ENCODE measurements around the gene BSN.
A peak's percentile ranks its signal among the peaks of the same experiment; 100 is the strongest.

Gene BSN

DNA sequence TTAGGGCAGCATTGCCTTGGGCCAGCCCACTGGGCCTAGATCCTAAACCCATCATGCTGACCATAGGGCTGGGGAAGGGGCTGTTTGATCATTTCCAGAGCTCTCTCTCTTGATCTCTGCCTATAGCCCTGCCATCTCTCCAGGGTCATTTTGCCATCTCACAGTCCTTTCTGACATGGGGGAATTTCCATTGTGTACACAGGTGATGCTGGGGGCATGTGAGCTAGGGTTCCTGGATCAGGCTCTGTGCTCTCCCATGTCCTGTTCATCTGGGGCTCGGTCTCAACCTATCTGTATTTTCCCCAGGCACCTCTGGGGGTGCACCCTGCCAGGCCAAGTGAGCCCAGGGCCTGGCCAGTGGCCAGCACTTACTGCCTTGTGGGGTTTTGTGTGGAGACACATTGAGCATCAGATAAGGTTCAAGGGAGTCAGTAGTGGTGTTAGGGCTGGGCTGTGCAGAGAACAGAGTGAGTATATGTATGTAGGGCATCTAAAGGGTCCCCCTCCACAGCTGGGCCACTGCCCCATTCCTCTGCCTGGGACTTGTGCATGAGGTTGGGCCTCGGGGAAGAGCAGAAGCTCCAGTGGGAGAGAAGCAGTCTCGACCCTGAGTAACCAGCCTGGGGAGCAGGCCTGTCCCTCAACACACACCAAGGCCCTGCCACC, 94.2 kb downstream of the BSN start:
- no peak overlapping the region for H3K4me3 ChIP-seq (ENCODE audit: insufficient read depth in 1 of 2, low read depth in 1 of 2, low read length in 2 of 2)
- peaks cover 11% of the 10 kb centered on the region for H3K4me1 ChIP-seq (ENCODE audit: control insufficient read depth, insufficient read depth, low read depth, low read length)
- no peaks in the 10 kb centered on the region for H3K79me1 ChIP-seq (replicated peaks; ENCODE audit: low read length, poor library complexity, severe bottlenecking)
- no peak overlapping the region for H2BK12ac ChIP-seq (ENCODE audit: low read length in 2 of 2)
- no peak overlapping the region for H3K23ac ChIP-seq (ENCODE audit: low read length in 2 of 2)
- H2AFZ ChIP-seq (ENCODE audit: low read depth, low read length): no peak overlapping the region
- no peak overlapping the region for H3K27ac ChIP-seq (ENCODE audit: low read length, poor library complexity, severe bottlenecking)
- no peak overlapping the region for H3K18ac ChIP-seq (ENCODE audit: low read depth in 1 of 2, low read length in 2 of 2)
- no peak overlapping the region for H4K91ac ChIP-seq (ENCODE audit: low read length)
- no peak overlapping the region for H3K4ac ChIP-seq (ENCODE audit: low read depth in 1 of 2, low read length in 2 of 2)
- peaks cover 7 to 32% of the 10 kb centered on the region in 2 experiments for H3K27me3 ChIP-seq (ENCODE audit: control insufficient read depth in 1 of 2, insufficient read depth in 1 of 2, low read length in 2 of 2)
- H2BK120ac ChIP-seq (ENCODE audit: low read depth, low read length): no peak overlapping the region
- peak overlapping the region; percentile 46 for H2BK15ac ChIP-seq (ENCODE audit: low read depth, poor library complexity, severe bottlenecking)
- no peak overlapping the region for H4K8ac ChIP-seq (ENCODE audit: low read length)
- no peak overlapping the region for H2AK5ac ChIP-seq (ENCODE audit: low read length, severe bottlenecking)
- no peaks in the 10 kb centered on the region for H3K36me3 ChIP-seq (ENCODE audit: control insufficient read depth in 1 of 2, insufficient read depth in 2 of 2, low read depth in 1 of 2, low read length in 2 of 2)
- DNase-seq: no peak
- H3K9me3 ChIP-seq (ENCODE audit: control insufficient read depth, low read length): no peaks in the 10 kb centered on the region
- no peak overlapping the region for H3K14ac ChIP-seq (ENCODE audit: low read length in 2 of 2)
- WGBS: 53% methylated on average over 3 of the region's 3 CpGs
- no peak overlapping the region for H3K9ac ChIP-seq (ENCODE audit: low read length)
- no peak overlapping the region for H2BK5ac ChIP-seq (ENCODE audit: low read depth, low read length, poor library complexity, severe bottlenecking)
- no peak overlapping the region for H3K4me2 ChIP-seq (ENCODE audit: low read length, poor library complexity, severe bottlenecking)

DNA sequence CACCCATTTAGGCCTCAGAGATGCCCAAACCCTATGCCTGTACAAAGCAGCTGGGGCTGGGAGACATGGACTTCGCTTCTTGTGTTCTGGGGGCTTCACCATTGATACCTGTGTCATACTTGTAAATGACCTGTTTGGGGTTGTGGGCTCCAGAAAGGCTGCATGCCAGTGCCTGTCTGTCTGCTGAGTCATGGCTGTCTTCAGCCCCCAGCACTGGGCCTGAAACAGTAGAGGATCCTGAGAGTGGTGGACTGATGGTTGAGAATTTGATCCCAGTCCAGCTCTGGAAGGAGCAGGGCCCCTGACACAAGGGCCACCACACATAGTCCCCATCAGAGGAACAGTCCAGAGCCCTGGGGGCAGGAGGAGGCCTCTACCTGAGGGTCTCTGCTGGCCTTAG, 95.3 kb downstream of the BSN start:
- Histone ChIP-seq H3K4me1 (ENCODE audit: control insufficient read depth, insufficient read depth, low read depth, low read length) (peaks cover 11% of the 10 kb centered on the region), H3K36me3 (ENCODE audit: control insufficient read depth in 1 of 2, insufficient read depth in 2 of 2, low read depth in 1 of 2, low read length in 2 of 2) (no peaks in the 10 kb centered on the region), H2AK5ac (ENCODE audit: low read length, severe bottlenecking) (no peak overlapping the region), H3K27ac (ENCODE audit: low read length, poor library complexity, severe bottlenecking) (no peak overlapping the region), H2BK5ac (ENCODE audit: low read depth, low read length, poor library complexity, severe bottlenecking) (no peak overlapping the region), H3K9me3 (ENCODE audit: control insufficient read depth, low read length) (no peaks in the 10 kb centered on the region), H3K18ac (ENCODE audit: low read depth in 1 of 2, low read length in 2 of 2) (no peak overlapping the region), H2AFZ (ENCODE audit: low read depth, low read length) (no peak overlapping the region), H3K9ac (ENCODE audit: low read length) (no peak overlapping the region), H4K8ac (ENCODE audit: low read length) (no peak overlapping the region), H2BK12ac (ENCODE audit: low read length in 2 of 2) (no peak overlapping the region), H4K91ac (ENCODE audit: low read length) (no peak overlapping the region), H3K23ac (ENCODE audit: low read length in 2 of 2) (no peak overlapping the region), H3K79me1 (replicated peaks; ENCODE audit: low read length, poor library complexity, severe bottlenecking) (no peaks in the 10 kb centered on the region), H3K27me3 (ENCODE audit: control insufficient read depth in 1 of 2, insufficient read depth in 1 of 2, low read length in 2 of 2) (peaks cover 7 to 34% of the 10 kb centered on the region in 2 experiments), H3K4me2 (ENCODE audit: low read length, poor library complexity, severe bottlenecking) (no peak overlapping the region), H2BK120ac (ENCODE audit: low read depth, low read length) (no peak overlapping the region), H3K4ac (ENCODE audit: low read depth in 1 of 2, low read length in 2 of 2) (no peak overlapping the region), H3K4me3 (ENCODE audit: insufficient read depth in 1 of 2, low read depth in 1 of 2, low read length in 2 of 2) (no peak overlapping the region), H3K14ac (ENCODE audit: low read length in 2 of 2) (no peak overlapping the region), H2BK15ac (ENCODE audit: low read depth, poor library complexity, severe bottlenecking) (no peak overlapping the region)
- 85% methylated on average over 1 of the region's 1 CpG for WGBS
- peak; percentile 4 for DNase-seq

DNA sequence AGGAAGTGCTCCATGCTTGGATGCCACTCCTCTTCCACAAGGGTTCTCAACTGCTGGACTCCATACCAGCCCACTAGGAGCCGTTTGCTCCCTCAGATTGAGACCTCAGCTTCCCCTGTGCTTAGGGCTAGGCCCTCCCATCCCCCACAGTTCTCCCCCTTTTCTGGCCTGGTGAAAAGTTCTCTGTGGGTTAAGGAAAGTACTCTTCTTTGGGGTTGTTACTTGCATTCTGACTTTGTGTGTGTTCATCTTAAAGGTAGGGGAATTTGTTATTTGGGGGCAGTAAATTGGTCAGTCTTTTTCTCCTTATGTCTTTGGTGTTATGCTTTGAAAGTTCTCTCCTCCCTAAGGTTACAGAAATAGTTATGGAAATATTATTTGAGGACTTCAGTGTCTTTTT, 95.9 kb downstream of the BSN start:
- H3K9me3 ChIP-seq (ENCODE audit: control insufficient read depth, low read length): no peaks in the 10 kb centered on the region
- H3K14ac ChIP-seq (ENCODE audit: low read length in 2 of 2): no peak overlapping the region
- H3K79me1 ChIP-seq (replicated peaks; ENCODE audit: low read length, poor library complexity, severe bottlenecking): no peaks in the 10 kb centered on the region
- peaks cover 6 to 38% of the 10 kb centered on the region in 2 experiments for H3K27me3 ChIP-seq (ENCODE audit: control insufficient read depth in 1 of 2, insufficient read depth in 1 of 2, low read length in 2 of 2)
- H2BK12ac ChIP-seq (ENCODE audit: low read length in 2 of 2): no peak overlapping the region
- H3K4me3 ChIP-seq (ENCODE audit: insufficient read depth in 1 of 2, low read depth in 1 of 2, low read length in 2 of 2): no peak overlapping the region
- H4K91ac ChIP-seq (ENCODE audit: low read length): no peak overlapping the region
- no peaks in the 10 kb centered on the region for H3K36me3 ChIP-seq (ENCODE audit: control insufficient read depth in 1 of 2, insufficient read depth in 2 of 2, low read depth in 1 of 2, low read length in 2 of 2)
- H4K8ac ChIP-seq (ENCODE audit: low read length): no peak overlapping the region
- no peak overlapping the region for H3K18ac ChIP-seq (ENCODE audit: low read depth in 1 of 2, low read length in 2 of 2)
- peaks cover 11% of the 10 kb centered on the region for H3K4me1 ChIP-seq (ENCODE audit: control insufficient read depth, insufficient read depth, low read depth, low read length)
- H3K23ac ChIP-seq (ENCODE audit: low read length in 2 of 2): no peak overlapping the region
- H3K27ac ChIP-seq (ENCODE audit: low read length, poor library complexity, severe bottlenecking): no peak overlapping the region
- H2BK15ac ChIP-seq (ENCODE audit: low read depth, poor library complexity, severe bottlenecking): no peak overlapping the region
- H3K4ac ChIP-seq (ENCODE audit: low read depth in 1 of 2, low read length in 2 of 2): no peak overlapping the region
- H2AFZ ChIP-seq (ENCODE audit: low read depth, low read length): no peak overlapping the region
- H2BK120ac ChIP-seq (ENCODE audit: low read depth, low read length): no peak overlapping the region
- no peak overlapping the region for H3K9ac ChIP-seq (ENCODE audit: low read length)
- DNase-seq: no peak
- no CpG with 5 or more reads among the region's 1 CpG for whole genome bisulfite sequencing
- H3K4me2 ChIP-seq (ENCODE audit: low read length, poor library complexity, severe bottlenecking): no peak overlapping the region
- H2BK5ac ChIP-seq (ENCODE audit: low read depth, low read length, poor library complexity, severe bottlenecking): no peak overlapping the region
- H2AK5ac ChIP-seq (ENCODE audit: low read length, severe bottlenecking): no peak overlapping the region

GRCh38 chr3:49650637-49651036, 96.4 kb downstream of the BSN start:
- no peak overlapping the region for H2BK120ac ChIP-seq (ENCODE audit: low read depth, low read length)
- WGBS: 76% methylated on average over 8 of the region's 8 CpGs

More at GRCh38 chr3:49650637-49651036, 96.4 kb downstream of the BSN start:
- no peak overlapping the region for H3K14ac ChIP-seq (ENCODE audit: low read length in 2 of 2)
- no peak overlapping the region for H2AK5ac ChIP-seq (ENCODE audit: low read length, severe bottlenecking)
- H3K18ac ChIP-seq (ENCODE audit: low read depth in 1 of 2, low read length in 2 of 2): no peak overlapping the region
- H3K36me3 ChIP-seq (ENCODE audit: control insufficient read depth in 1 of 2, insufficient read depth in 2 of 2, low read depth in 1 of 2, low read length in 2 of 2): no peaks in the 10 kb centered on the region
- no peak overlapping the region for H3K4me2 ChIP-seq (ENCODE audit: low read length, poor library complexity, severe bottlenecking)
- H4K91ac ChIP-seq (ENCODE audit: low read length): no peak overlapping the region
- no peak overlapping the region for H3K4me3 ChIP-seq (ENCODE audit: insufficient read depth in 1 of 2, low read depth in 1 of 2, low read length in 2 of 2)
- H3K79me1 ChIP-seq (replicated peaks; ENCODE audit: low read length, poor library complexity, severe bottlenecking): no peaks in the 10 kb centered on the region
- H3K4ac ChIP-seq (ENCODE audit: low read depth in 1 of 2, low read length in 2 of 2): no peak overlapping the region
- H2BK5ac ChIP-seq (ENCODE audit: low read depth, low read length, poor library complexity, severe bottlenecking): no peak overlapping the region
- no peak overlapping the region for H3K9ac ChIP-seq (ENCODE audit: low read length)
- H4K8ac ChIP-seq (ENCODE audit: low read length): no peak overlapping the region
- no peaks in the 10 kb centered on the region for H3K9me3 ChIP-seq (ENCODE audit: control insufficient read depth, low read length)
- no peak for DNase-seq
- no peak overlapping the region for H2BK15ac ChIP-seq (ENCODE audit: low read depth, poor library complexity, severe bottlenecking)
- H2AFZ ChIP-seq (ENCODE audit: low read depth, low read length): no peak overlapping the region
- no peak overlapping the region for H3K27ac ChIP-seq (ENCODE audit: low read length, poor library complexity, severe bottlenecking)
- peaks cover 11% of the 10 kb centered on the region for H3K4me1 ChIP-seq (ENCODE audit: control insufficient read depth, insufficient read depth, low read depth, low read length)
- no peak overlapping the region for H2BK12ac ChIP-seq (ENCODE audit: low read length in 2 of 2)
- peaks cover 1 to 37% of the 10 kb centered on the region in 2 experiments for H3K27me3 ChIP-seq (ENCODE audit: control insufficient read depth in 1 of 2, insufficient read depth in 1 of 2, low read length in 2 of 2)
- H3K23ac ChIP-seq (ENCODE audit: low read length in 2 of 2): no peak overlapping the region

Measured in mesenchymal stem cell (in vitro differentiated cells and primary cell).